Activated CD8-positive, alpha-beta memory T cell treated with anti-CD3 and anti-CD28 coated beads, Interleukin-2, amount 50 U/mL, for 24 hours (primary cell): ENCODE measurements around the gene ZNF483.
A peak's percentile ranks its signal among the peaks of the same experiment; 100 is the strongest.
"Not testable (repeated sequence)": the region's sequence is repeated elsewhere in the genome, so short reads cannot be mapped to it uniquely, and the experiment has no call there.

Experiments used
- DNase-seq: peaks from one replicate; pipeline ENCODE4 v3.0.0-alpha.2; 2020; ENCODE audit errors: extremely low read depth

Gene ZNF483

GRCh38 chr9:111610149-111610548 lies 85.2 kb downstream of the ZNF483 start:
- no peak for DNase-seq

GRCh38 chr9:111610845-111611244 lies 85.9 kb downstream of the ZNF483 start:
- no peak for DNase-seq

- no peak for DNase-seq
Observed at GRCh38 chr9:111613436-111614040, 88.6 kb downstream of the ZNF483 start.

- DNase-seq, result no peak
Observed at GRCh38 chr9:111615928-111616327, 90.9 kb downstream of the ZNF483 start.

- DNase-seq, result not testable (repeated sequence)
Observed at GRCh38 chr9:111617349-111617748, 92.4 kb downstream of the ZNF483 start.

- peak; percentile 10 for DNase-seq
Observed at GRCh38 chr9:111621895-111622480, 97.0 kb downstream of the ZNF483 start.

- no peak for DNase-seq
Observed at GRCh38 chr9:111622626-111623025, 97.6 kb downstream of the ZNF483 start.
